Measurements from ENCODE around the gene SAMMSON. TPM values are rescaled to one million over a fixed set of nuclear protein-coding genes. Genes with fewer than 3 reads are reported as not detected.

Gene SAMMSON
- total and polyA plus RNA-seq, 2 donors (not counting 1 experiment from before 2014, with no cell fraction given) = under 0.01 TPM; not detected in 1

GRCh38 chr3:69961706-69962439 is 37.7 kb upstream of the SAMMSON start:
- Histone ChIP-seq H4K20me1 (ENCODE audit: control insufficient read depth, extremely low read depth, insufficient read depth, low read length) (no peaks in the 10 kb centered on the region), H3K4me1 (ENCODE audit: control insufficient read depth, extremely low read depth, insufficient read depth, low read length) (no peaks in the 10 kb centered on the region), H3K9me3 (ENCODE audit: control insufficient read depth, insufficient read depth, low read depth, low read length) (no peaks in the 10 kb centered on the region), H3K9ac (ENCODE audit: insufficient read depth, low read length) (no peak overlapping the region), H3K4me2 (ENCODE audit: extremely low read depth, insufficient read depth, low read length) (no peak overlapping the region), H3K27ac (ENCODE audit: insufficient read depth, low read length) (no peak overlapping the region), H3K79me2 (ENCODE audit: control insufficient read depth, insufficient read depth, low read length) (no peaks in the 10 kb centered on the region), H3K4me3 (replicated peaks in 1 of 4; ENCODE audit: control extremely low read depth in 1 of 4, insufficient read depth in 1 of 4, low read depth in 3 of 4, low read length in 4 of 4) (no peak overlapping the region), H3K36me3 (ENCODE audit: control insufficient read depth, insufficient read depth, low read length) (no peaks in the 10 kb centered on the region), H2AFZ (ENCODE audit: low read length) (no peak overlapping the region), H3K27me3 (ENCODE audit: control insufficient read depth, insufficient read depth, low read length) (no peaks in the 10 kb centered on the region)
- TF ChIP-seq EZH2 (IDR thresholded peaks at IDR 0.05; ENCODE audit: low read length, missing control alignments) = no peak
- TF ChIP-seq, protein P1, sequence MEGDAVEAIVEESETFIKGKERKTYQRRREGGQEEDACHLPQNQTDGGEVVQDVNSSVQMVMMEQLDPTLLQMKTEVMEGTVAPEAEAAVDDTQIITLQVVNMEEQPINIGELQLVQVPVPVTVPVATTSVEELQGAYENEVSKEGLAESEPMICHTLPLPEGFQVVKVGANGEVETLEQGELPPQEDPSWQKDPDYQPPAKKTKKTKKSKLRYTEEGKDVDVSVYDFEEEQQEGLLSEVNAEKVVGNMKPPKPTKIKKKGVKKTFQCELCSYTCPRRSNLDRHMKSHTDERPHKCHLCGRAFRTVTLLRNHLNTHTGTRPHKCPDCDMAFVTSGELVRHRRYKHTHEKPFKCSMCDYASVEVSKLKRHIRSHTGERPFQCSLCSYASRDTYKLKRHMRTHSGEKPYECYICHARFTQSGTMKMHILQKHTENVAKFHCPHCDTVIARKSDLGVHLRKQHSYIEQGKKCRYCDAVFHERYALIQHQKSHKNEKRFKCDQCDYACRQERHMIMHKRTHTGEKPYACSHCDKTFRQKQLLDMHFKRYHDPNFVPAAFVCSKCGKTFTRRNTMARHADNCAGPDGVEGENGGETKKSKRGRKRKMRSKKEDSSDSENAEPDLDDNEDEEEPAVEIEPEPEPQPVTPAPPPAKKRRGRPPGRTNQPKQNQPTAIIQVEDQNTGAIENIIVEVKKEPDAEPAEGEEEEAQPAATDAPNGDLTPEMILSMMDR (conservative IDR thresholded peaks at IDR 0.05 in 1 of 2, IDR thresholded peaks at IDR 0.05 in 1 of 2; ENCODE audit: low read depth in 1 of 2, low read length in 2 of 2) = no peak
- DNase-seq (ENCODE audit: low read depth in 2 of 2) = peak in 1 of 2 donors; percentile 28

DNA sequence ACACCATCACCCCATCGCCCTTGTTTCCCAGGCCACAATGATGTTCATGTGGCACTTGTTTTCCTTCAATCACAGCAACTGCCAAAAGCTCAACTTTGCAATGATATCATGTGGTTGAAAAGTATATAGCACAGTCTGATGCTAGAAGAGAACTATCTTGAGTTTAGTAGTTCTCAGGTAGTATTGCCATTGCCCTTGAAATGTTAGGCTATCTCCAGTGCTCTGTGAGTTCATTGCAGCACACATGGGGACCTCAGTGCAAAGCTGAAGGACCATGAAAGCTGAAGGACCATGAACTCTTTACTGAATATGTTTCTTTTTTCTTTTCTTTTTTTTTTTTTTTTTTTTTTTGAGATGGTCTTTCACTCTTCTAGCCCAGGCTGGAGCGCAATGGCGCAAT is 35.9 kb upstream of the SAMMSON start:
- Histone ChIP-seq H2AFZ (ENCODE audit: low read length) (no peak overlapping the region), H3K9me3 (ENCODE audit: control insufficient read depth, insufficient read depth, low read depth, low read length) (no peaks in the 10 kb centered on the region), H3K4me2 (ENCODE audit: extremely low read depth, insufficient read depth, low read length) (no peak overlapping the region), H3K4me3 (replicated peaks in 1 of 4; ENCODE audit: control extremely low read depth in 1 of 4, insufficient read depth in 1 of 4, low read depth in 3 of 4, low read length in 4 of 4) (no peak overlapping the region), H4K20me1 (ENCODE audit: control insufficient read depth, extremely low read depth, insufficient read depth, low read length) (no peaks in the 10 kb centered on the region), H3K9ac (ENCODE audit: insufficient read depth, low read length) (no peak overlapping the region), H3K27ac (ENCODE audit: insufficient read depth, low read length) (no peak overlapping the region), H3K79me2 (ENCODE audit: control insufficient read depth, insufficient read depth, low read length) (no peaks in the 10 kb centered on the region), H3K36me3 (ENCODE audit: control insufficient read depth, insufficient read depth, low read length) (no peaks in the 10 kb centered on the region), H3K4me1 (ENCODE audit: control insufficient read depth, extremely low read depth, insufficient read depth, low read length) (no peaks in the 10 kb centered on the region), H3K27me3 (ENCODE audit: control insufficient read depth, insufficient read depth, low read length) (no peaks in the 10 kb centered on the region)
- TF ChIP-seq, protein P1 (conservative IDR thresholded peaks at IDR 0.05 in 1 of 2, IDR thresholded peaks at IDR 0.05 in 1 of 2; ENCODE audit: low read depth in 1 of 2, low read length in 2 of 2) = no peak
- no peak for TF ChIP-seq EZH2 (IDR thresholded peaks at IDR 0.05; ENCODE audit: low read length, missing control alignments)
- DNase-seq (ENCODE audit: low read depth in 2 of 2) = no peak

DNA sequence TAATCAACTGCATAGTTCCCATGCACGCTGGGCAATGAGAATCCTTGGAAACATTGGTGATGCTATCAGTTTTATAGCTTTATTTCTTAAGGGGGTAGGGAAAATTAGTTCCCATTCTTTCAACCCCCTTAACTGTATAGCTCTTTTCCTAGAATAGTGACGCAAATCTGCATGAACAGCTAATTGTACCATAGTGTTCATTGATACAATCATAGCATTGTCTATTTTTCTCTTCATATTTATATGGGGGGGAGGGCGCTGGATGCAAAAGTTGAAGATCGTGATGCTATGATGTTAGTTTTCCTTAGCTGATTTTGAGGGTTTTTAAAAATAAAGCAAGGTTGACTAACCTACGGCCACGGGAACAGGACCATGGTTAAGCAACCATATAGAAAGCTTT is 32.4 kb upstream of the SAMMSON start:
- no peak for DNase-seq (ENCODE audit: low read depth in 2 of 2)
- Histone ChIP-seq H3K79me2 (ENCODE audit: control insufficient read depth, insufficient read depth, low read length) (no peaks in the 10 kb centered on the region), H3K4me1 (ENCODE audit: control insufficient read depth, extremely low read depth, insufficient read depth, low read length) (no peaks in the 10 kb centered on the region), H3K9ac (ENCODE audit: insufficient read depth, low read length) (no peak overlapping the region), H3K36me3 (ENCODE audit: control insufficient read depth, insufficient read depth, low read length) (no peaks in the 10 kb centered on the region), H3K4me3 (replicated peaks in 1 of 4; ENCODE audit: control extremely low read depth in 1 of 4, insufficient read depth in 1 of 4, low read depth in 3 of 4, low read length in 4 of 4) (no peak overlapping the region), H4K20me1 (ENCODE audit: control insufficient read depth, extremely low read depth, insufficient read depth, low read length) (no peaks in the 10 kb centered on the region), H3K4me2 (ENCODE audit: extremely low read depth, insufficient read depth, low read length) (no peak overlapping the region), H3K27ac (ENCODE audit: insufficient read depth, low read length) (no peak overlapping the region), H3K9me3 (ENCODE audit: control insufficient read depth, insufficient read depth, low read depth, low read length) (no peaks in the 10 kb centered on the region), H2AFZ (ENCODE audit: low read length) (no peak overlapping the region), H3K27me3 (ENCODE audit: control insufficient read depth, insufficient read depth, low read length) (no peaks in the 10 kb centered on the region)
- TF ChIP-seq, protein P1 (conservative IDR thresholded peaks at IDR 0.05 in 1 of 2, IDR thresholded peaks at IDR 0.05 in 1 of 2; ENCODE audit: low read depth in 1 of 2, low read length in 2 of 2) = no peak
- TF ChIP-seq EZH2 (IDR thresholded peaks at IDR 0.05; ENCODE audit: low read length, missing control alignments) = no peak

Data from fibroblast of lung (primary cell).